Lung (tissue), 12 donors: ENCODE results near the gene ARL5C. TPM values are rescaled to one million over a fixed set of nuclear protein-coding genes. Genes with fewer than 3 reads are reported as not detected.
A peak's percentile ranks its signal among the peaks of the same experiment; 100 is the strongest.

Experiments used
- ATAC-seq: fragments of 200-7000 bp; cut with Tn5 transposase; one replicate; pipeline ENCODE4 v1.9.1; 2020; ENCODE audit warnings: moderate number of reproducible peaks; ENCODE audit not compliant: insufficient read depth, low FRiP score
- DNase-seq, 3 donors: peaks; one replicate each; pipeline ENCODE4 v3.0.0-alpha.2; 2013 to 2017
- H3K27ac ChIP-seq, 2 donors: one replicate each; pipeline ENCODE4 v1.5.1; 2013; ENCODE audit warnings: mild to moderate bottlenecking in 2 of 2, moderate library complexity in 2 of 2, control low read depth in 1 of 2, inconsistent platforms in 1 of 2, low read depth in 1 of 2, low read length in 1 of 2
- H3K27me3 ChIP-seq, 3 donors: one replicate each; pipeline ENCODE4 v1.5.1; 2013; ENCODE audit warnings: low read length in 2 of 3; ENCODE audit not compliant: control insufficient read depth in 3 of 3, insufficient read depth in 3 of 3
- H3K36me3 ChIP-seq, 4 donors: one replicate each; pipeline ENCODE4 v1.5.1; 2013; ENCODE audit warnings: low read length in 4 of 4, mild to moderate bottlenecking in 1 of 4, moderate library complexity in 1 of 4; ENCODE audit not compliant: control insufficient read depth in 4 of 4, insufficient read depth in 4 of 4
- H3K4me1 ChIP-seq, 5 donors: one replicate each; pipeline ENCODE4 v1.5.1; 2013; ENCODE audit warnings: low read length in 5 of 5, mild to moderate bottlenecking in 2 of 5, moderate library complexity in 1 of 5; ENCODE audit not compliant: control insufficient read depth in 5 of 5, insufficient read depth in 5 of 5
- H3K4me3 ChIP-seq: one replicate; pipeline ENCODE4 v1.5.1; 2013; ENCODE audit warnings: mild to moderate bottlenecking, control low read depth, moderate library complexity
- H3K9ac ChIP-seq, 2 donors: one replicate each; pipeline ENCODE4 v1.5.1; 2013; ENCODE audit warnings: low read length in 2 of 2, control low read depth in 1 of 2; ENCODE audit not compliant: insufficient read depth in 1 of 2
- H3K9me3 ChIP-seq, 4 donors: one replicate each; pipeline ENCODE4 v1.5.1; 2013; ENCODE audit warnings: low read length in 3 of 4, mild to moderate bottlenecking in 1 of 4, moderate library complexity in 1 of 4; ENCODE audit not compliant: control insufficient read depth in 4 of 4, insufficient read depth in 3 of 4
- CTCF ChIP-seq: IDR thresholded peaks from 2 replicates; pipeline ENCODE4 v1.5.1; 2012; ENCODE audit warnings: mild to moderate bottlenecking; ENCODE audit errors: control extremely low read depth, extremely low read depth
- WGBS, 2 donors: extraction: QIAGEN DNeasy Blood & Tissue Kit; methylation state at CpG; one replicate each; pipeline ENCODE4 v1.1.7; 2013; 5-methylcytosine and 5-hydroxymethylcytosine counted together
- polyA plus RNA-seq, 2 donors: library from polyadenylated mRNA; stranded (reverse); fragments of 200-250 nt; gene quantifications; one replicate each; pipeline ENCODE4 v1.2.1, GENCODE V29; 2013
- total RNA-seq, 2 donors: library from RNA; depleted of rRNA in 1 of 2; stranded (reverse); fragments of >200 nt in 1 of 2; gene quantifications; one replicate each; pipeline ENCODE4 v1.2.1, GENCODE V29; 2014 to 2021
- donor health status: control.
- donor health status: control.
- donor health status: Bipolar disorder and iron deficiency.
- donor health status: healthy.
- donor health status: DM: yes; HTN: yes; CAD: no.

ARL5C gene
- total and polyA plus RNA-seq, 4 donors: not detected

- no peak overlapping the region for H3K4me3 ChIP-seq
- no peaks in the 10 kb centered on the region for H3K36me3 ChIP-seq
- no peak overlapping the region for H3K27ac ChIP-seq
- H3K27me3 ChIP-seq: no peaks in the 10 kb centered on the region
- H3K9ac ChIP-seq: no peak overlapping the region
- DNase-seq: peak in 2 of 3 donors; percentile 29 to 57
- TF ChIP-seq CTCF: no peak
- ATAC-seq: no peak
- H3K4me1 ChIP-seq: peaks cover 0 to 5% (median 0%) of the 10 kb centered on the region in 5 donors
- 85 to 87% methylated on average over 14 of the region's 14 CpGs for WGBS, 2 donors
- peaks cover 0 to 2% (median 0%) of the 10 kb centered on the region in 4 donors for H3K9me3 ChIP-seq
These were observed 51.2 kb downstream of the ARL5C start for GRCh38 chr17:39114723-39115122.

DNA sequence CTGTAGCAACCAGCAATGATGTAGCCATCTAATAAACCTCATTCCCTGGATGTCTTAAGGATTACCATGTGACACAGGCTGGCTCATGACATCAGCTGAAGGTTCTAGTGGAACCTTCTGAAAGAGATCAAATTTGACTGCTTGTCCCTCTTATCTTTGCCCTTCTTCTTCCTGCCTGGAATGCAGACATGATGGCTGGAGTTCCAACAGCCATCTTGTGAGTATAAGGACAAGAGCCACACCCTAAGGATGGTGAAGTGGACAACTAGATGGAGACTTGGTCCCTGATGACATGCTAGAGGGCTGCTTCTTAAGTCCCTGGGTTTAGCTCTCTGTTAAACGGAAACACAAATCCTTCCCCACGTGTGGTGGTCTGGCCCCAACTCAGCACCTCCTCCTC is 52.1 kb downstream of the ARL5C start:
- Histone ChIP-seq H3K36me3 (no peaks in the 10 kb centered on the region), H3K9me3 (peaks cover 0 to 2% (median 0%) of the 10 kb centered on the region in 4 donors), H3K27me3 (no peaks in the 10 kb centered on the region), H3K9ac (no peak overlapping the region), H3K4me3 (no peak overlapping the region), H3K27ac (no peak overlapping the region), H3K4me1 (peaks cover 0 to 5% (median 0%) of the 10 kb centered on the region in 5 donors)
- ATAC-seq (no peak), DNase-seq (no peak)
- no peak for TF ChIP-seq CTCF
- 82 to 83% methylated on average over 2 of the region's 2 CpGs for WGBS, 2 donors

GRCh38 chr17:39110435-39111136 is 55.4 kb downstream of the ARL5C start:
- no peaks in the 10 kb centered on the region for H3K36me3 ChIP-seq
- H3K4me1 ChIP-seq: peaks cover 0 to 5% (median 0%) of the 10 kb centered on the region in 5 donors
- H3K27ac ChIP-seq: no peak overlapping the region
- H3K9me3 ChIP-seq: no peaks in the 10 kb centered on the region
- H3K9ac ChIP-seq: no peak overlapping the region
- TF ChIP-seq CTCF: no peak
- no peaks in the 10 kb centered on the region for H3K27me3 ChIP-seq
- ATAC-seq (no peak), DNase-seq (no peak)
- H3K4me3 ChIP-seq: no peak overlapping the region
- 41 to 76% methylated on average over 19 of the region's 19 CpGs for WGBS, 2 donors
